Measurements from ENCODE around the gene MICALL1. TPM values are rescaled to one million over a fixed set of nuclear protein-coding genes. Genes with fewer than 3 reads are reported as not detected.

The MICALL1 gene
- total and polyA plus RNA-seq, 2 of the 4 experiments (the other 2 are of a cell fraction) = 12.4 to 22.3 TPM

DNA sequence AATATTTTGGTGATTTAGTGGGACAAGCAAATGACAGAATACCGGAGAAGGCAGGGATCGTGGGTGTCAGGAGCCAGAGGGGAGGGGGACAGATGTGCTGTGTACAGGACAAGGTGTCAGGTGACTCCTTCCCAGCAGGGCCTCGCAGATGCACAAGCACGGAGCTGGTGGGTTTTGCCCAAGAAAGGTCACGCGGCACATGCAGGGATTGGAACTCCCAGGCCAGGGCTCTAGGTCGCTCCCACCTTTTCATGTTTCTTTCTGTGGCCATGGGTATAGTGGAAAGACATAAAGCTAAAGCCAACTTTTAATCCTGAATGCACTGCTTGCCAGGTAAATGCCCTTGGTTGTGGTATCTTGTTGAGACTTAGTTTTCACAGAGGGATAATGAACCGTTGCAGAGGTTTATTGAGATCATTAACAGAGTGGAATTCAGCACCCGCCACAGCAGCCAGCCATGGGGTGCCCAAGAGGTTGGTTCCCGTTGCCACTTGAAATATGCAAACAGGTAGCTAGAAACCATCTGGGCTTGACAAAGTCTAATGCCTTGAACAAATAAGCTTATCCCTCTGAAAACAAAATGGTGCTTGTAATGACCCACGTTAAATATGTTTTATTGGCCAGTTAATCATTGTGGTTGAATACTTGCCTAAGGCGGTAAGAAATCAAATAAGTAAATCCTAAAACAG lies 37.2 kb downstream of the MICALL1 start:
- Histone ChIP-seq H3K14ac (replicated peaks; ENCODE audit: low read depth, low read length) (no peak overlapping the region), H3K23ac (ENCODE audit: low read depth, low read length) (no peak overlapping the region), H2AK5ac (ENCODE audit: low read depth, low read length) (no peak overlapping the region), H3K27ac (ENCODE audit: insufficient read depth, low read length) (no peak overlapping the region), H3K27me3 (ENCODE audit: control insufficient read depth, insufficient read depth, low read length) (no peaks in the 10 kb centered on the region), H2BK20ac (ENCODE audit: low read depth, low read length) (no peak overlapping the region), H4K91ac (ENCODE audit: insufficient read depth, low read depth, low read length) (no peak overlapping the region), H3K9me3 (ENCODE audit: control insufficient read depth, insufficient read depth, low read length) (no peaks in the 10 kb centered on the region), H4K5ac (ENCODE audit: low read depth, low read length) (no peak overlapping the region), H2BK15ac (ENCODE audit: low read depth, low read length) (no peak overlapping the region), H3K9ac (ENCODE audit: low read depth, low read length) (no peak overlapping the region), H3K4me2 (ENCODE audit: low read depth, low read length) (no peak overlapping the region), H3K56ac (ENCODE audit: extremely low read depth, insufficient read depth, low read length) (no peak overlapping the region), H4K20me1 (ENCODE audit: insufficient read depth, low read length) (no peaks in the 10 kb centered on the region), H3K9me1 (ENCODE audit: insufficient read depth, low read length) (0 out of 2 replicates have a peak, but pooled peaks cover 7% of the 10 kb centered on the region), H3K36me3 (ENCODE audit: control insufficient read depth, insufficient read depth, low read length) (peaks cover 33% of the 10 kb centered on the region), H3K18ac (ENCODE audit: low read depth, low read length) (no peak overlapping the region), H2BK120ac (ENCODE audit: low read depth, low read length) (no peak overlapping the region), H2AK9ac (replicated peaks; ENCODE audit: low read depth, low read length, poor library complexity) (peak overlapping the region; percentile 65), H3K4me1 (ENCODE audit: control insufficient read depth, insufficient read depth, low read length) (no peaks in the 10 kb centered on the region), H3K79me1 (ENCODE audit: low read depth in 1 of 2, low read length in 2 of 2) (peaks cover 0 to 6% of the 10 kb centered on the region in 2 experiments; a peak in 1 of 4 replicates), H3K4me3 (ENCODE audit: insufficient read depth, low read depth, low read length) (no peak overlapping the region), H4K8ac (ENCODE audit: low read depth in 2 of 2, low read length in 2 of 2) (no peak overlapping the region), H2BK5ac (ENCODE audit: low read depth, low read length, poor library complexity, severe bottlenecking) (no peak overlapping the region), H2AFZ (replicated peaks; ENCODE audit: low read length, poor library complexity) (no peak overlapping the region), H3K4ac (ENCODE audit: low read depth, low read length) (no peak overlapping the region)
- TF ChIP-seq MXI1 (IDR thresholded peaks at IDR 0.05; ENCODE audit: borderline replicate concordance, low read depth, low read length) = no peak
- no peak for TF ChIP-seq SMC3 (IDR thresholded peaks at IDR 0.05; ENCODE audit: low read depth, low read length)
- no peak for TF ChIP-seq POLR2A (IDR thresholded peaks at IDR 0.05; ENCODE audit: low read depth, low read length)
- TF ChIP-seq, protein P1, sequence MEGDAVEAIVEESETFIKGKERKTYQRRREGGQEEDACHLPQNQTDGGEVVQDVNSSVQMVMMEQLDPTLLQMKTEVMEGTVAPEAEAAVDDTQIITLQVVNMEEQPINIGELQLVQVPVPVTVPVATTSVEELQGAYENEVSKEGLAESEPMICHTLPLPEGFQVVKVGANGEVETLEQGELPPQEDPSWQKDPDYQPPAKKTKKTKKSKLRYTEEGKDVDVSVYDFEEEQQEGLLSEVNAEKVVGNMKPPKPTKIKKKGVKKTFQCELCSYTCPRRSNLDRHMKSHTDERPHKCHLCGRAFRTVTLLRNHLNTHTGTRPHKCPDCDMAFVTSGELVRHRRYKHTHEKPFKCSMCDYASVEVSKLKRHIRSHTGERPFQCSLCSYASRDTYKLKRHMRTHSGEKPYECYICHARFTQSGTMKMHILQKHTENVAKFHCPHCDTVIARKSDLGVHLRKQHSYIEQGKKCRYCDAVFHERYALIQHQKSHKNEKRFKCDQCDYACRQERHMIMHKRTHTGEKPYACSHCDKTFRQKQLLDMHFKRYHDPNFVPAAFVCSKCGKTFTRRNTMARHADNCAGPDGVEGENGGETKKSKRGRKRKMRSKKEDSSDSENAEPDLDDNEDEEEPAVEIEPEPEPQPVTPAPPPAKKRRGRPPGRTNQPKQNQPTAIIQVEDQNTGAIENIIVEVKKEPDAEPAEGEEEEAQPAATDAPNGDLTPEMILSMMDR (conservative IDR thresholded peaks at IDR 0.05; ENCODE audit: low read depth, low read length) = no peak
- no peak for TF ChIP-seq NFE2L2 (IDR thresholded peaks at IDR 0.05; ENCODE audit: low read depth, low read length)
- no peak for TF ChIP-seq MAZ (IDR thresholded peaks at IDR 0.05; ENCODE audit: borderline replicate concordance, low read depth, low read length)
- TF ChIP-seq BHLHE40 (IDR thresholded peaks at IDR 0.05; ENCODE audit: low read depth, low read length) = no peak
- TF ChIP-seq, protein P2, sequence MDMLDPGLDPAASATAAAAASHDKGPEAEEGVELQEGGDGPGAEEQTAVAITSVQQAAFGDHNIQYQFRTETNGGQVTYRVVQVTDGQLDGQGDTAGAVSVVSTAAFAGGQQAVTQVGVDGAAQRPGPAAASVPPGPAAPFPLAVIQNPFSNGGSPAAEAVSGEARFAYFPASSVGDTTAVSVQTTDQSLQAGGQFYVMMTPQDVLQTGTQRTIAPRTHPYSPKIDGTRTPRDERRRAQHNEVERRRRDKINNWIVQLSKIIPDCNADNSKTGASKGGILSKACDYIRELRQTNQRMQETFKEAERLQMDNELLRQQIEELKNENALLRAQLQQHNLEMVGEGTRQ (IDR thresholded peaks at IDR 0.05; ENCODE audit: low read depth, low read length) = no peak
- no peak for TF ChIP-seq RFX5 (IDR thresholded peaks at IDR 0.05; ENCODE audit: low read depth, low read length)
- TF ChIP-seq, protein P3, sequence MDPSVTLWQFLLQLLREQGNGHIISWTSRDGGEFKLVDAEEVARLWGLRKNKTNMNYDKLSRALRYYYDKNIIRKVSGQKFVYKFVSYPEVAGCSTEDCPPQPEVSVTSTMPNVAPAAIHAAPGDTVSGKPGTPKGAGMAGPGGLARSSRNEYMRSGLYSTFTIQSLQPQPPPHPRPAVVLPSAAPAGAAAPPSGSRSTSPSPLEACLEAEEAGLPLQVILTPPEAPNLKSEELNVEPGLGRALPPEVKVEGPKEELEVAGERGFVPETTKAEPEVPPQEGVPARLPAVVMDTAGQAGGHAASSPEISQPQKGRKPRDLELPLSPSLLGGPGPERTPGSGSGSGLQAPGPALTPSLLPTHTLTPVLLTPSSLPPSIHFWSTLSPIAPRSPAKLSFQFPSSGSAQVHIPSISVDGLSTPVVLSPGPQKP (IDR thresholded peaks at IDR 0.05; ENCODE audit: borderline replicate concordance, low read depth, low read length) = no peak
- TF ChIP-seq CHD1 (IDR thresholded peaks at IDR 0.05; ENCODE audit: low read depth, low read length) = no peak
- TF ChIP-seq CEBPB (IDR thresholded peaks at IDR 0.05; ENCODE audit: low read depth, low read length) = no peak
- TF ChIP-seq RCOR1 (IDR thresholded peaks at IDR 0.05; ENCODE audit: insufficient replicate concordance, low read length) = no peak
- no peak for TF ChIP-seq MAFK (IDR thresholded peaks at IDR 0.05; ENCODE audit: low read depth, low read length)
- TSS peak; percentile 31 for BruUV-seq (replicated peaks)
- intact Hi-C loops (cut with micrococcal nuclease) = no loop called here
- 85% methylated on average over 5 of the region's 12 CpGs; no CpG with 5 or more reads in 1 of the 2 experiments for WGBS, 2 experiments (ENCODE audit: extremely low coverage in 2 of 2, insufficient read length in 1 of 2)
- in situ Hi-C loops (cut with MboI; ENCODE audit: low sequenced_read_pairs) = no loop called here
- ChIA-PET POLR2A (ENCODE audit: unreplicated experiment) (no interaction called here), CTCF (no interaction called here)
- DNase-seq = no peak
- dilution Hi-C loops (cut with HindIII; ENCODE audit: low sequenced_read_pairs, unreplicated experiment) = no loop called here
- ATAC-seq (ENCODE audit: low read depth) = no peak
